ELR (cell line): ENCODE measurements around the gene ZNF609.

ENCODE experiments used
- DNase-seq: peaks from one replicate; pipeline ENCODE4 v3.0.0-alpha.2; 2015; ENCODE audit warnings: low read depth

ZNF609 gene

GRCh38 chr15:64698823-64699222, 238.4 kb downstream of the ZNF609 start:
- no peak for DNase-seq

GRCh38 chr15:64699751-64700388, 239.5 kb downstream of the ZNF609 start:
- no peak for DNase-seq

GRCh38 chr15:64701051-64701450, 240.7 kb downstream of the ZNF609 start:
- no peak for DNase-seq

GRCh38 chr15:64701482-64702184, 241.3 kb downstream of the ZNF609 start:
- DNase-seq: no peak

GRCh38 chr15:64702816-64703631, 242.6 kb downstream of the ZNF609 start:
- DNase-seq: peak; percentile 91

GRCh38 chr15:64703632-64703959, 243.2 kb downstream of the ZNF609 start:
- no peak for DNase-seq

- no peak for DNase-seq
Measured at GRCh38 chr15:64705006-64705405, 244.6 kb downstream of the ZNF609 start.

- DNase-seq: no peak
Measured at GRCh38 chr15:64706011-64706911, 245.9 kb downstream of the ZNF609 start.

- DNase-seq: no peak
Measured at GRCh38 chr15:64710676-64711428, 250.5 kb downstream of the ZNF609 start.

GRCh38 chr15:64712353-64712752, 252.0 kb downstream of the ZNF609 start:
- no peak for DNase-seq

GRCh38 chr15:64713592-64713991, 253.2 kb downstream of the ZNF609 start:
- DNase-seq: no peak

- no peak for DNase-seq
Measured at GRCh38 chr15:64716452-64716851, 256.1 kb downstream of the ZNF609 start.

GRCh38 chr15:64717130-64717529, 256.8 kb downstream of the ZNF609 start:
- no peak for DNase-seq

- DNase-seq: no peak
Measured at GRCh38 chr15:64717735-64718495, 257.5 kb downstream of the ZNF609 start.

- no peak for DNase-seq
Measured at GRCh38 chr15:64720188-64720587, 259.8 kb downstream of the ZNF609 start.

- no peak for DNase-seq
Measured at GRCh38 chr15:64730151-64730550, 269.8 kb downstream of the ZNF609 start.

- peak; percentile 81 for DNase-seq
Measured at GRCh38 chr15:64731012-64731804, 270.8 kb downstream of the ZNF609 start.

GRCh38 chr15:64731805-64732151, 271.4 kb downstream of the ZNF609 start:
- DNase-seq: no peak

- no peak for DNase-seq
Measured at GRCh38 chr15:64732156-64732860, 271.9 kb downstream of the ZNF609 start.
